D721Med (cell line): Measurements from ENCODE around the gene MRPS6.

Experiments used
- DNase-seq: peaks from one replicate; pipeline ENCODE4 v3.0.0; 2011; ENCODE audit warnings: low spot score; ENCODE audit not compliant: insufficient read length
- FAIRE-seq: peaks from 2 replicates; lab custom pipeline; 2011; peaks lifted over from hg19 to GRCh38; lab: Jason Lieb, UNC
- TF ChIP-seq, protein P1 (sequence below): IDR thresholded peaks from 2 replicates; pipeline ENCODE4 v1.5.1; 2012; ENCODE audit warnings: mild to moderate bottlenecking, control low read depth; ENCODE audit not compliant: insufficient read depth; ENCODE audit errors: missing control alignments

Gene MRPS6

GRCh38 chr21:34086887-34087306 lies 13.5 kb downstream of the MRPS6 start:
- TF ChIP-seq, protein P1, sequence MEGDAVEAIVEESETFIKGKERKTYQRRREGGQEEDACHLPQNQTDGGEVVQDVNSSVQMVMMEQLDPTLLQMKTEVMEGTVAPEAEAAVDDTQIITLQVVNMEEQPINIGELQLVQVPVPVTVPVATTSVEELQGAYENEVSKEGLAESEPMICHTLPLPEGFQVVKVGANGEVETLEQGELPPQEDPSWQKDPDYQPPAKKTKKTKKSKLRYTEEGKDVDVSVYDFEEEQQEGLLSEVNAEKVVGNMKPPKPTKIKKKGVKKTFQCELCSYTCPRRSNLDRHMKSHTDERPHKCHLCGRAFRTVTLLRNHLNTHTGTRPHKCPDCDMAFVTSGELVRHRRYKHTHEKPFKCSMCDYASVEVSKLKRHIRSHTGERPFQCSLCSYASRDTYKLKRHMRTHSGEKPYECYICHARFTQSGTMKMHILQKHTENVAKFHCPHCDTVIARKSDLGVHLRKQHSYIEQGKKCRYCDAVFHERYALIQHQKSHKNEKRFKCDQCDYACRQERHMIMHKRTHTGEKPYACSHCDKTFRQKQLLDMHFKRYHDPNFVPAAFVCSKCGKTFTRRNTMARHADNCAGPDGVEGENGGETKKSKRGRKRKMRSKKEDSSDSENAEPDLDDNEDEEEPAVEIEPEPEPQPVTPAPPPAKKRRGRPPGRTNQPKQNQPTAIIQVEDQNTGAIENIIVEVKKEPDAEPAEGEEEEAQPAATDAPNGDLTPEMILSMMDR = no peak
- FAIRE-seq (no peak), DNase-seq (no peak)

DNA sequence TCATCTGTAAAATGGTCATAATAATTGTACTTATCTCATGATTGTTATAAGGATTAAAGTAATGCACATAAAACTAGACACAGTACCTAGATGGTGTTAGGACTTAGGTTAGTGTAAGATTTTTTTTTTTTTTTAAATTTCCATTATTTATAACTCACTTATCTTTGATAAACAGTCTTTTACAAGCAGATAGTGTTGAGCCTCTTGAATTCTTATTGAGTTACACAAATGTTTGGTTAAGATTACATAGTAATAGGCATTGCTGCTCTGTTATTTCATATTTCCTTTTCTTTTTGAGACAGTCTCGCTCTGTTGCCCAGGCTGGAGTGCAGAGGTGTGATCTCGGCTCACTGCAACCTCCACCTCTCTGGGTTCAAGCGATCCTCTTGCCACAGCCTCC lies 15.4 kb downstream of the MRPS6 start:
- DNase-seq (no peak), FAIRE-seq (no peak)
- TF ChIP-seq, protein P1 = no peak

- TF ChIP-seq, protein P1 = no peak
- FAIRE-seq (no peak), DNase-seq (no peak)
Observed at GRCh38 chr21:34091032-34091431, 17.7 kb downstream of the MRPS6 start.

GRCh38 chr21:34091607-34092006 lies 18.2 kb downstream of the MRPS6 start:
- DNase-seq (no peak), FAIRE-seq (no peak)
- TF ChIP-seq, protein P1 = peak; percentile 15

DNA sequence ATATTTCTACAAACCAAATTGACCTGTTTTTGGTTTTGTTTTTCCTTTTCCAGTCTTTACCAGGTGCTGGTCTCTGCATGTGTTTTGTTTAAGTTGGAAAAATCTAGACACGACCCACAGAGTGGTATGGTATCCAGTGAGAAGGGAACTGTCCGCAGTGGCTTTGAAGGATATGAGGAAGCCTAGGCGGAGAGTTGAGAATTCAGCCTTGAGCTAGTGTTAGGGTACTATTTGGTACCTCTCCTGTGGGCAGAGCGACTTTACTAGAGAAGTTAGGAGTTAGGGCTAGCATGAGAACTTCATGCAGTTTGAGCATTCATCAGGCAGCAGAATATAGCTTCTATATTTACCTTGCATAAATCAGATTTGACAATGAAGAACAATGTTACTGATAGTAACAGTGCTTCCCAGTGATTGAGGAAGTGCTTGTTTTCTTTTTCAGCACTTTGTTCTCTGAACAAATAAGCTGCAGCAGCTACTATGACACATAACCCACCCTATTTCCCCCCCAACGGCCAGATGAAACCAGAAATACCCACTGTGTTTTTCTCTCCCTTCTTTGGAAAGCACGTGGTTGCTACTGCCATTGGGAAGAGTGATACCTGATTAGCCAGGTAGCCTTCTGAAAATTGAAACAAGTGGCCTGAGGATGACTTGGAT lies 19.0 kb downstream of the MRPS6 start:
- DNase-seq (no peak), FAIRE-seq (no peak)
- TF ChIP-seq, protein P1 = no peak

DNA sequence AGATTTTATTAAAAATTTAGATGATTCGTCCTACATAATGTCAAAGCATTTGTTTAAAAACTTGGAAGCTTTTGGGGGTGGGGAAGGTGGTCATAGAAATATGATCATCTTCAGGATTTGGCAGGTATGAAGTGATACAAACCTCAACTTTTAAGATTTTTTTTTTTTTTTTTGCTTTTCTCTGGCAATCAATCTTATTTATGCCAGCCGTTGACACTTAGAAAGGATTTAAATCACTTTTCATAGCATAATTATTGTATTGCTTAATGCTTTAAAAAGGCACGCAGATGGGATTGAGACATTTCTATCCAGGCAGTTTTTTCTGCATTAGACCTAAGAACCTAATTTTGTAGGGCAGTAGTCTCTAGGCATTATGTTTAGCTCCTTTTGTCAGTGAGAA lies 19.7 kb downstream of the MRPS6 start:
- TF ChIP-seq, protein P1 = no peak
- FAIRE-seq = no peak
- DNase-seq = no peak

GRCh38 chr21:34094949-34095348 lies 21.6 kb downstream of the MRPS6 start:
- TF ChIP-seq, protein P1 = no peak
- FAIRE-seq (no peak), DNase-seq (no peak)
